ENCODE data around the gene C1D. TPM values are rescaled to one million over a fixed set of nuclear protein-coding genes. Genes with fewer than 3 reads are reported as not detected.

C1D gene
- total and polyA plus RNA-seq, 2 donors (not counting 1 experiment from before 2014, with no cell fraction given): 21.3 to 63.1 TPM

DNA sequence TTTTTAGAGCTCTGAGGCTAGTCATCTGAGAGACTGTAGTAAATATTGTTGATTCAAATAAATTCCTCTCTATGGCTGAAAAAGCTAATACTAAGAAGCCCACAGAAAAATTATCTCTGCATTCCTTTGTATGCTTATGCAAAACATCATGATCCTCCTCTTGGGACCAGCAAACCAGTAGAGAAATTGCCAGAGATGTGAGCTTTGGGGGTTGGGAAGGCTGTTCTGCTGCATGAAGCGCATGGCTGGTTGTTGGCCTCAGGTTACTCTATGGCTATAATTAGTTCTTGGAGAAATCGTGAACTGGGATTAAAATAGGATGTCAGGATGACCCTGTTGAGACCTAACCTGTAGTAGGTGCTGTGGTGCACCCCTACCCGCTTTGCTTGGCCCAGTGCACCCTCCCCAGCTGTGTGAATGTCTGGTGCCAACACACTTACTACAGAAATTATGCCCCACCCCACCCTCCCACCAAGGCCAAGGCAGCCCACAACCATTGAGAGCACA lies 35.5 kb upstream of the C1D start:
- Histone ChIP-seq H3K27ac (ENCODE audit: insufficient read depth, low read length) (no peak overlapping the region), H4K20me1 (ENCODE audit: control insufficient read depth, extremely low read depth, insufficient read depth, low read length) (no peaks in the 10 kb centered on the region), H3K4me2 (ENCODE audit: extremely low read depth, insufficient read depth, low read length) (no peak overlapping the region), H3K4me3 (replicated peaks in 1 of 4; ENCODE audit: control extremely low read depth in 1 of 4, insufficient read depth in 1 of 4, low read depth in 3 of 4, low read length in 4 of 4) (no peak overlapping the region), H3K9me3 (ENCODE audit: control insufficient read depth, insufficient read depth, low read depth, low read length) (no peaks in the 10 kb centered on the region), H3K36me3 (ENCODE audit: control insufficient read depth, insufficient read depth, low read length) (no peaks in the 10 kb centered on the region), H3K4me1 (ENCODE audit: control insufficient read depth, extremely low read depth, insufficient read depth, low read length) (no peaks in the 10 kb centered on the region), H3K9ac (ENCODE audit: insufficient read depth, low read length) (no peak overlapping the region), H3K27me3 (ENCODE audit: control insufficient read depth, insufficient read depth, low read length) (no peaks in the 10 kb centered on the region), H3K79me2 (ENCODE audit: control insufficient read depth, insufficient read depth, low read length) (no peaks in the 10 kb centered on the region), H2AFZ (ENCODE audit: low read length) (no peak overlapping the region)
- TF ChIP-seq, protein P1, sequence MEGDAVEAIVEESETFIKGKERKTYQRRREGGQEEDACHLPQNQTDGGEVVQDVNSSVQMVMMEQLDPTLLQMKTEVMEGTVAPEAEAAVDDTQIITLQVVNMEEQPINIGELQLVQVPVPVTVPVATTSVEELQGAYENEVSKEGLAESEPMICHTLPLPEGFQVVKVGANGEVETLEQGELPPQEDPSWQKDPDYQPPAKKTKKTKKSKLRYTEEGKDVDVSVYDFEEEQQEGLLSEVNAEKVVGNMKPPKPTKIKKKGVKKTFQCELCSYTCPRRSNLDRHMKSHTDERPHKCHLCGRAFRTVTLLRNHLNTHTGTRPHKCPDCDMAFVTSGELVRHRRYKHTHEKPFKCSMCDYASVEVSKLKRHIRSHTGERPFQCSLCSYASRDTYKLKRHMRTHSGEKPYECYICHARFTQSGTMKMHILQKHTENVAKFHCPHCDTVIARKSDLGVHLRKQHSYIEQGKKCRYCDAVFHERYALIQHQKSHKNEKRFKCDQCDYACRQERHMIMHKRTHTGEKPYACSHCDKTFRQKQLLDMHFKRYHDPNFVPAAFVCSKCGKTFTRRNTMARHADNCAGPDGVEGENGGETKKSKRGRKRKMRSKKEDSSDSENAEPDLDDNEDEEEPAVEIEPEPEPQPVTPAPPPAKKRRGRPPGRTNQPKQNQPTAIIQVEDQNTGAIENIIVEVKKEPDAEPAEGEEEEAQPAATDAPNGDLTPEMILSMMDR (conservative IDR thresholded peaks at IDR 0.05 in 1 of 2, IDR thresholded peaks at IDR 0.05 in 1 of 2; ENCODE audit: low read depth in 1 of 2, low read length in 2 of 2): no peak
- TF ChIP-seq EZH2 (IDR thresholded peaks at IDR 0.05; ENCODE audit: low read length, missing control alignments): no peak
- DNase-seq (ENCODE audit: low read depth in 2 of 2): no peak

DNA sequence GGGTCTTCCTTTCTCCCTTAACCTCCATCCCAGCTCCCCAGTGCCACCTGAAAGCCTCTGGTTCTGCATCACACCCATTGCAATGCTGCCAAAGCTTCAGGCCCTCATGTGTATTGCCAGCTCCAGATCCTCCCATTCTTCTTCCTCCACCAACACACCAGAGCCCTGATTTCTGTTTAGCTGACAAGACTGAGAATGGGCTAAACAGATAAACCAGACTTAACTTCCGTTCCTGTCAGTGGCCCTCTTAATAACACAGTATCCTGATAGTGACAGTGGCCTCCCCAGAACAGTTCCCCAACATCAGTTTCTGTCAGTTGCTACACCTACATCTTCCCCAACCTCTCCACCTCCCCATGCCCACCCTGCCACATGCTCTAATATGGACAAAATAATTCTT lies 31.3 kb upstream of the C1D start:
- Histone ChIP-seq H3K79me2 (ENCODE audit: control insufficient read depth, insufficient read depth, low read length) (no peaks in the 10 kb centered on the region), H3K27me3 (ENCODE audit: control insufficient read depth, insufficient read depth, low read length) (no peaks in the 10 kb centered on the region), H3K36me3 (ENCODE audit: control insufficient read depth, insufficient read depth, low read length) (no peaks in the 10 kb centered on the region), H3K4me3 (replicated peaks in 1 of 4; ENCODE audit: control extremely low read depth in 1 of 4, insufficient read depth in 1 of 4, low read depth in 3 of 4, low read length in 4 of 4) (no peak overlapping the region), H3K4me1 (ENCODE audit: control insufficient read depth, extremely low read depth, insufficient read depth, low read length) (no peaks in the 10 kb centered on the region), H4K20me1 (ENCODE audit: control insufficient read depth, extremely low read depth, insufficient read depth, low read length) (no peaks in the 10 kb centered on the region), H3K9me3 (ENCODE audit: control insufficient read depth, insufficient read depth, low read depth, low read length) (no peaks in the 10 kb centered on the region), H3K9ac (ENCODE audit: insufficient read depth, low read length) (no peak overlapping the region), H3K4me2 (ENCODE audit: extremely low read depth, insufficient read depth, low read length) (no peak overlapping the region), H3K27ac (ENCODE audit: insufficient read depth, low read length) (no peak overlapping the region), H2AFZ (ENCODE audit: low read length) (no peak overlapping the region)
- TF ChIP-seq, protein P1 (conservative IDR thresholded peaks at IDR 0.05 in 1 of 2, IDR thresholded peaks at IDR 0.05 in 1 of 2; ENCODE audit: low read depth in 1 of 2, low read length in 2 of 2): no peak
- TF ChIP-seq EZH2 (IDR thresholded peaks at IDR 0.05; ENCODE audit: low read length, missing control alignments): no peak
- no peak for DNase-seq (ENCODE audit: low read depth in 2 of 2)

DNA sequence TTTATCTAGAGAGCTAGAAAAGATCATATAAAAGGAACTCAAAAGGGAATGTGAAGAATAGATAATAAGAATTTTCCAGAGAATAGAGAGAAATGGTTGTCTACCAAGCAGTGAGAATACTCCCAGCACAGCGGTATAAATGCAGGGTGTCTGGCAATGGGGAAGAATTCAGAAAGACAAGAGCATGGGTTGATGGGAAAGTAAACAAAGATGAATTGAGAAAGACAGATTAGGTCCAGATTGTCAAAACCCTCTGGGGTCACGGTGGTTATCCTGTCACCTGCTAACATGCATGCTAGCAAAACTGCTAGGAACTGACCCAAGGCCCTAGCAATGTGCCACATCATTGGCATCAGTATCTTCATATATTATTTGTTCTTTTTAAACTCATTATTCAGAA lies 30.8 kb upstream of the C1D start:
- no peak for TF ChIP-seq EZH2 (IDR thresholded peaks at IDR 0.05; ENCODE audit: low read length, missing control alignments)
- TF ChIP-seq, protein P1 (conservative IDR thresholded peaks at IDR 0.05 in 1 of 2, IDR thresholded peaks at IDR 0.05 in 1 of 2; ENCODE audit: low read depth in 1 of 2, low read length in 2 of 2): no peak
- no peak overlapping the region for H3K4me3 ChIP-seq (replicated peaks in 1 of 4; ENCODE audit: control extremely low read depth in 1 of 4, insufficient read depth in 1 of 4, low read depth in 3 of 4, low read length in 4 of 4)
- H3K4me2 ChIP-seq (ENCODE audit: extremely low read depth, insufficient read depth, low read length): no peak overlapping the region
- no peak overlapping the region for H3K9ac ChIP-seq (ENCODE audit: insufficient read depth, low read length)
- H3K27me3 ChIP-seq (ENCODE audit: control insufficient read depth, insufficient read depth, low read length): no peaks in the 10 kb centered on the region
- H3K27ac ChIP-seq (ENCODE audit: insufficient read depth, low read length): no peak overlapping the region
- H4K20me1 ChIP-seq (ENCODE audit: control insufficient read depth, extremely low read depth, insufficient read depth, low read length): no peaks in the 10 kb centered on the region
- no peak for DNase-seq (ENCODE audit: low read depth in 2 of 2)
- no peaks in the 10 kb centered on the region for H3K79me2 ChIP-seq (ENCODE audit: control insufficient read depth, insufficient read depth, low read length)
- H3K4me1 ChIP-seq (ENCODE audit: control insufficient read depth, extremely low read depth, insufficient read depth, low read length): no peaks in the 10 kb centered on the region
- no peaks in the 10 kb centered on the region for H3K36me3 ChIP-seq (ENCODE audit: control insufficient read depth, insufficient read depth, low read length)
- no peaks in the 10 kb centered on the region for H3K9me3 ChIP-seq (ENCODE audit: control insufficient read depth, insufficient read depth, low read depth, low read length)
- H2AFZ ChIP-seq (ENCODE audit: low read length): no peak overlapping the region

All from fibroblast of lung (primary cell).